ENCODE measurements around the gene SLFN12L. TPM values are rescaled to one million over a fixed set of nuclear protein-coding genes. Genes with fewer than 3 reads are reported as not detected.

SLFN12L gene
- total RNA-seq, 2 donors from 2014 or later, result not detected

DNA sequence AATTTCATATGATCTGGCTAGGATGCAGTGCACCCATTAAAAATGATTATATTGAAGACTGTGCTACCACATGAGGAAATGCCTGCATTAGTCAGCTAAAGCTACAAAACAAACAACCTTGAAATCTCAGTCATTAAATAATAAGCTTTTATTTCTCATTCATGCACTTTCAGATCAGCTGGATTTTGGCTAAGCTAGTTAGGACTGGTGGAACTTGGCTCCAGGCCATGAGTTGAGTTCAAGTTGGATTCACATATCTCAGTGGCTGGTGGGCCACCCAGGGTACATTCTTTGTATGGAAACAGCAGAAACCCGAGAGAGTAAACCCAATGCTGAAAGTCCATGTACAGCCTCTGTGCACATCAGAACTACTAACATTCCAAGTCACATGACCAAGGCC is 6.4 kb upstream of the SLFN12L start:
- Histone ChIP-seq H3K27me3 (ENCODE audit: control insufficient read depth, insufficient read depth, low read length, poor library complexity, severe bottlenecking) (peaks cover 25% of the 10 kb centered on the region), H3K4me3 (ENCODE audit: low read length) (no peak overlapping the region), H3K36me3 (ENCODE audit: control insufficient read depth, insufficient read depth, low read length) (no peaks in the 10 kb centered on the region), H3K27ac (ENCODE audit: low read depth, low read length) (no peak overlapping the region), H3K9me3 (ENCODE audit: control insufficient read depth, low read length) (no peaks in the 10 kb centered on the region), H3K9ac (ENCODE audit: extremely low read depth, low read length, poor library complexity, severe bottlenecking) (no peak overlapping the region), H3K4me1 (ENCODE audit: control insufficient read depth, insufficient read depth, low read length) (no peaks in the 10 kb centered on the region)
- DNase-seq, result no peak
- no peak overlapping the region for H3K27ac Mint-ChIP-seq
- 84 to 88% methylated on average over 1 of the region's 1 CpG for WGBS, 2 experiments (ENCODE audit: insufficient coverage in 1 of 2, insufficient read length in 1 of 2)
- no peak overlapping the region for H3K4me3 Mint-ChIP-seq
- peaks cover 1% of the 10 kb centered on the region for H3K4me1 Mint-ChIP-seq
- no peaks in the 10 kb centered on the region for H3K36me3 Mint-ChIP-seq (ENCODE audit: low read depth)
- H3K27me3 Mint-ChIP-seq (ENCODE audit: insufficient read depth), result peaks cover 26% of the 10 kb centered on the region
- TF ChIP-seq, protein P1, sequence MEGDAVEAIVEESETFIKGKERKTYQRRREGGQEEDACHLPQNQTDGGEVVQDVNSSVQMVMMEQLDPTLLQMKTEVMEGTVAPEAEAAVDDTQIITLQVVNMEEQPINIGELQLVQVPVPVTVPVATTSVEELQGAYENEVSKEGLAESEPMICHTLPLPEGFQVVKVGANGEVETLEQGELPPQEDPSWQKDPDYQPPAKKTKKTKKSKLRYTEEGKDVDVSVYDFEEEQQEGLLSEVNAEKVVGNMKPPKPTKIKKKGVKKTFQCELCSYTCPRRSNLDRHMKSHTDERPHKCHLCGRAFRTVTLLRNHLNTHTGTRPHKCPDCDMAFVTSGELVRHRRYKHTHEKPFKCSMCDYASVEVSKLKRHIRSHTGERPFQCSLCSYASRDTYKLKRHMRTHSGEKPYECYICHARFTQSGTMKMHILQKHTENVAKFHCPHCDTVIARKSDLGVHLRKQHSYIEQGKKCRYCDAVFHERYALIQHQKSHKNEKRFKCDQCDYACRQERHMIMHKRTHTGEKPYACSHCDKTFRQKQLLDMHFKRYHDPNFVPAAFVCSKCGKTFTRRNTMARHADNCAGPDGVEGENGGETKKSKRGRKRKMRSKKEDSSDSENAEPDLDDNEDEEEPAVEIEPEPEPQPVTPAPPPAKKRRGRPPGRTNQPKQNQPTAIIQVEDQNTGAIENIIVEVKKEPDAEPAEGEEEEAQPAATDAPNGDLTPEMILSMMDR (conservative IDR thresholded peaks at IDR 0.05), result no peak
- H3K9me3 Mint-ChIP-seq, result no peaks in the 10 kb centered on the region

DNA sequence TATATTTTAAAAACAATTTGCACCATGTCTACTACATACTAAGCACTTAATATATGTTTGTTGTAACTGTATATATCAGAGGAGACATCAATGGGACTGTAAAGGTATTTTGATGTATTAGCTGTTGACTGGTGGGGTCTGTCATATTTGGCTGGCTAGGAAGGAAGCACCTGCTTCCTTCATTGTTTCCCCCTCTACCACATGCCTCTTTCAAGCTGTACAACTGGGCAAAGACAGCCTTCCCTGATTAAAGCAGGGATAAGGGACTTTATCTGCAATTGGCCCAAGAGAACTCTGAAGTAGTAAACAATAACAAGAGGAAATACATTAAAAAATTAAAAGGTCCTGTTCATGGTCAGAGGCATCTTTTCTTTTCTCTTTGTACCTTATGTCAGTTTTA is 5.5 kb upstream of the SLFN12L start:
- H3K27me3 ChIP-seq (ENCODE audit: control insufficient read depth, insufficient read depth, low read length, poor library complexity, severe bottlenecking), result peaks cover 17% of the 10 kb centered on the region
- H3K27me3 Mint-ChIP-seq (ENCODE audit: insufficient read depth), result peaks cover 18% of the 10 kb centered on the region
- H3K36me3 ChIP-seq (ENCODE audit: control insufficient read depth, insufficient read depth, low read length), result no peaks in the 10 kb centered on the region
- no peaks in the 10 kb centered on the region for H3K4me1 Mint-ChIP-seq
- DNase-seq, result no peak
- no peak overlapping the region for H3K27ac Mint-ChIP-seq
- H3K27ac ChIP-seq (ENCODE audit: low read depth, low read length), result no peak overlapping the region
- no peaks in the 10 kb centered on the region for H3K36me3 Mint-ChIP-seq (ENCODE audit: low read depth)
- TF ChIP-seq, protein P1 (conservative IDR thresholded peaks at IDR 0.05), result no peak
- H3K4me1 ChIP-seq (ENCODE audit: control insufficient read depth, insufficient read depth, low read length), result no peaks in the 10 kb centered on the region
- no peaks in the 10 kb centered on the region for H3K9me3 ChIP-seq (ENCODE audit: control insufficient read depth, low read length)
- no peak overlapping the region for H3K9ac ChIP-seq (ENCODE audit: extremely low read depth, low read length, poor library complexity, severe bottlenecking)
- no peak overlapping the region for H3K4me3 Mint-ChIP-seq
- no peaks in the 10 kb centered on the region for H3K9me3 Mint-ChIP-seq
- H3K4me3 ChIP-seq (ENCODE audit: low read length), result no peak overlapping the region

DNA sequence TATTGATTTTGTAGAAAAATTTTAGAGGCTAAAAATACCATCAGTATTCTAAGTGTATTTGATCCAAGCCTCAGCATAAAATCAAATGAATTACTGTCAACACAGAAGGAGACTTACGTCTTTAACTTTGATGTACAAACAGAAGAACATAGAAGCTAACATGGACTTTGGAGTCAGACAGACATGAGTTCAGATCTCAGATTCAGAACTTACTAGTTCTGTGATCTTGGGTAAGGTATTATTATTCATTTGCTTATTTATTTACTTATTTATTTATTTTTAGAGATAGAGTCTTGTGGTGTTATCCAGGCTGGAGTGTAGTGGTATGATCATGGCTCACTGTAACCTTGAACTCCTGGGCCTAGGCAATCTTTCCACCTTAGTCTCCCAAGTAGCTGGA is 4.0 kb upstream of the SLFN12L start:
- Histone ChIP-seq H3K9me3 (ENCODE audit: control insufficient read depth, low read length) (no peaks in the 10 kb centered on the region), H3K27me3 (ENCODE audit: control insufficient read depth, insufficient read depth, low read length, poor library complexity, severe bottlenecking) (peaks cover 5% of the 10 kb centered on the region), H3K4me1 (ENCODE audit: control insufficient read depth, insufficient read depth, low read length) (no peaks in the 10 kb centered on the region), H3K9ac (ENCODE audit: extremely low read depth, low read length, poor library complexity, severe bottlenecking) (no peak overlapping the region), H3K4me3 (ENCODE audit: low read length) (no peak overlapping the region), H3K27ac (ENCODE audit: low read depth, low read length) (no peak overlapping the region), H3K36me3 (ENCODE audit: control insufficient read depth, insufficient read depth, low read length) (no peaks in the 10 kb centered on the region)
- Mint-ChIP-seq H3K4me3 (no peak overlapping the region), H3K27me3 (ENCODE audit: insufficient read depth) (peaks cover 12% of the 10 kb centered on the region), H3K36me3 (ENCODE audit: low read depth) (no peaks in the 10 kb centered on the region), H3K4me1 (no peaks in the 10 kb centered on the region), H3K27ac (no peak overlapping the region), H3K9me3 (no peaks in the 10 kb centered on the region)
- 86 to 89% methylated on average over 1 of the region's 1 CpG for WGBS, 2 experiments (ENCODE audit: insufficient coverage in 1 of 2, insufficient read length in 1 of 2)
- TF ChIP-seq, protein P1 (conservative IDR thresholded peaks at IDR 0.05), result no peak
- DNase-seq, result no peak
